Cardiac muscle cell (in vitro differentiated cells and primary cell): ENCODE results near the gene NLRP9. TPM values are rescaled to one million over a fixed set of nuclear protein-coding genes. Genes with fewer than 3 reads are reported as not detected.

Experiments
- DNase-seq, 2 donors: peaks; one replicate each; pipeline versions ENCODE4 v3.0.0 to v3.0.0-alpha.2; 2010 to 2017; ENCODE audit warnings: low read depth in 1 of 2, low spot score in 1 of 2
- H3K27ac ChIP-seq: fragments of 200-600 bp; sonication (generic); 2 replicates; pipeline ENCODE4 v1.5.1; 2016
- H3K27me3 ChIP-seq: fragments of 200-600 bp; sonication (generic); 2 replicates; pipeline ENCODE4 v1.6.0; 2016; ENCODE audit warnings: control low read depth
- H3K36me3 ChIP-seq: fragments of 200-600 bp; sonication (generic); 2 replicates; pipeline ENCODE4 v1.5.1; 2016; ENCODE audit warnings: control low read depth
- H3K4me1 ChIP-seq: fragments of 200-600 bp; sonication (generic); 2 replicates; pipeline ENCODE4 v1.8.1; 2017; ENCODE audit warnings: low read depth, mild to moderate bottlenecking, mixed run types
- H3K4me3 ChIP-seq: fragments of 200-600 bp; sonication (generic); 2 replicates; pipeline ENCODE4 v1.5.1; 2016; ENCODE audit warnings: mild to moderate bottlenecking
- H3K9me3 ChIP-seq: fragments of 200-600 bp; sonication (generic); 2 replicates; pipeline ENCODE4 v1.5.1; 2017; ENCODE audit warnings: low read depth, mild to moderate bottlenecking, control low read depth
- CTCF ChIP-seq: IDR thresholded peaks from 2 replicates; pipeline ENCODE4 v1.5.1; 2012; ENCODE audit warnings: low read depth, mild to moderate bottlenecking, low read length
- polyA plus RNA-seq: library from polyadenylated mRNA; unstranded; fragments of >200 nt; fragmentation: Nextera tagmentation; extraction: Ambion mirVana; gene quantifications from 2 replicates; pipeline ENCODE4 v1.2.1, GENCODE V29; 2016
- total RNA-seq: library from RNA; depleted of rRNA; stranded (reverse); fragments of >200 nt; gene quantifications from 2 replicates; pipeline ENCODE4 v1.2.3, GENCODE V29; 2016

The NLRP9 gene
- total and polyA plus RNA-seq, 2 experiments from 2014 or later: not detected

DNA sequence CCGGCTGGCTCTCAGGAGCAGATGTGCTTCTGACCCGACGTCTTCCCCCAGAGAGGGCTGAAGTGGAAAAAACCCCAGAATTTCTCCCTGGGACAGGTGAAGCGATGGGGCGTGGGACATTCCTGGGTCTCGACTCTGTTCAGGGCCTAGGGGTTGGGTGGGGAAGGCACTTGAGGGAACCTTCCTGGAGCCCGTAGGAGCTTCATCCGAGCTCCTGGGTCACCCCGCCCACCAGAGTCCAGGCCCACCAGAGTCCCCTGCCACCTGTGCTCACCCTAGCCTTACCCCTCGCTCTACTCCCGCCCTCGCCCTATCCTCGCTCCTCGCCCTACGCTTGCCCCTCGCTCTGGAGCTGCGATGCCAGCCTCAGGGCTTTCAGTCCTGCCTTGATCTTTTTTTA is 39.9 kb downstream of the NLRP9 start:
- DNase-seq: no peak
- TF ChIP-seq CTCF: no peak
- no peaks in the 10 kb centered on the region for H3K4me1 ChIP-seq
- no peak overlapping the region for H3K27ac ChIP-seq
- no peak overlapping the region for H3K4me3 ChIP-seq
- H3K36me3 ChIP-seq: peaks cover 4% of the 10 kb centered on the region
- H3K27me3 ChIP-seq: no peaks in the 10 kb centered on the region
- H3K9me3 ChIP-seq: no peaks in the 10 kb centered on the region

GRCh38 chr19:55697698-55698097 is 40.5 kb downstream of the NLRP9 start:
- peaks cover 4% of the 10 kb centered on the region for H3K36me3 ChIP-seq
- H3K9me3 ChIP-seq: no peaks in the 10 kb centered on the region
- H3K27ac ChIP-seq: no peak overlapping the region
- H3K4me1 ChIP-seq: no peaks in the 10 kb centered on the region
- H3K4me3 ChIP-seq: no peak overlapping the region
- no peak for DNase-seq
- TF ChIP-seq CTCF: no peak
- H3K27me3 ChIP-seq: no peaks in the 10 kb centered on the region

- no peak for TF ChIP-seq CTCF
- no peaks in the 10 kb centered on the region for H3K4me1 ChIP-seq
- no peaks in the 10 kb centered on the region for H3K9me3 ChIP-seq
- no peak overlapping the region for H3K4me3 ChIP-seq
- H3K36me3 ChIP-seq: peaks cover 4% of the 10 kb centered on the region
- DNase-seq: no peak
- H3K27me3 ChIP-seq: no peaks in the 10 kb centered on the region
- H3K27ac ChIP-seq: no peak overlapping the region
These were observed 41.1 kb downstream of the NLRP9 start for GRCh38 chr19:55697069-55697440.

DNA sequence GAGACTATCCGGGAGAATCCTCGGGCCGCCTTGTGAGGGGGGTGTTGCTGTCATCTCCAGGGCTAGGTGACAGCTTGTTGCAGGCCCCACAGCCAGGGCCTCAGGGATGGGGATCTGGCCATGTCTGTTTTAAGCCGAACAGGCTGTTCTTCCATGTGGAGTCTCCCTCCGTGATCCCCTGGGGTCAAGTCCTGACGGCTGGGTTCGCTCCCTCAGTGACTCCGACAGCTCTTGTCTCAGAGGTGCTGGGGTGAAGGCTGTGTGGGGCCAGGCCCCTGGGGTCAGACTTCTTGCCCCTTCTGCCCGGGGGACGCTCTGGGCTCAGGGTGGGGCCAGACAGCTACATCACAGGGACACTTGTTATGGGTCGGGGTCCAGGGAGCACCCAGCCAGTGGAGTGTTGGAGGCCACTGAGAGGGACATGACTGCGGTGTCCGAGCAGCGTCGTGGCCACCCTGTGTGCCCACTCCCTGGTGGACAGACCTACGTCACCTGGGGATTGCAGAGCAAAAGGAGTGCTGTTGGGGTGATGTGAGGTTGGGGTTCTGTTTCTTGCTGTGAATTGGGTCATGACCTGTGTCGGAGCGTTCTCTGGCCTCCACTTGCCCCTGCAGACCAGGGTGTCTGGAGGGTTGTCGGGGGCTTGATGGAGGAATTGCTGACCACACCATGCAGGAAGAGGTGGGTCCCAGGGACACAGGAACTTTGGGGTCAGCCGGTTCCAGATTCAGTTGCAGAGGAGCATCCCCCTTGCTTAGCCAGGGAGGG is 41.7 kb downstream of the NLRP9 start:
- Histone ChIP-seq H3K36me3 (peaks cover 4% of the 10 kb centered on the region), H3K27ac (no peak overlapping the region), H3K4me1 (no peaks in the 10 kb centered on the region), H3K4me3 (no peak overlapping the region), H3K9me3 (no peaks in the 10 kb centered on the region), H3K27me3 (no peaks in the 10 kb centered on the region)
- no peak for DNase-seq
- no peak for TF ChIP-seq CTCF

DNA sequence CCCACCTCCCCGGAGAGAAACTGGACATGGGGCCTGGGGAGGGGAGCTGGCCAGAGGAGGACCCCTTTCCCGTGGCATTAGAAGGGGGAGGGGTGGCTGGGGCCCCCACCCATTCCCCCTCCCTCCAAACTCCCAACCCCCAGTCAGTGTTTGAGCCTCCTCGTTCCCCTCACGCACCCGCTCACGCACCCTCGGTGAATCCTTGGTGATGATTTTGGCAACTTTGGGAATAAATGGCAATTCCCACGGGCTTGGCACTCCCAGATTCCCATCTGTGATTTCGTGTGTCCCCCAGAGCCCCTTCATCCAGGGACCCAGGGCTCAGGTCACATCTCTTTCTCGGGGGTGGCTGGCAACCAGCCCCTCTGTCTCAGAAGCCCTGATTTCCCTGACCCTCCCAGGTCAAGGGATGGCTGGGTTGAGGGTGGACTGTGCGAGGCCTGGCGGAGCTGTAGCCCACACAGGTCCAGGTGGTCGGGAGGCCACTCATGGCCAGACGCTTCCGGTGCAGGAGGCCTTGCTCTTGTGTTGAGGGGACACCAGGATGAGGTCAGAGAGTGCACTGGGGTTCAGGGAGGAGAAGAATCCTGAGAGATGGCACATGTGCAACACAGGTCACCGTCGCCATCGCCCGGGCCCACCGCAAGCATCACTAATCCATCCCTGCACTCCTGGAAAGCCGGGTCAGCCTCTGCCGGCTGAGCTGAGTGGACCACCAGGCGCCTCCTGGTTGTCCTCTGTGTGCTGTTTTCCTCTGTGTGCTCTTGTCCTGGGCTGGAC is 42.5 kb downstream of the NLRP9 start:
- Histone ChIP-seq H3K4me1 (no peaks in the 10 kb centered on the region), H3K27me3 (no peaks in the 10 kb centered on the region), H3K27ac (no peak overlapping the region), H3K9me3 (no peaks in the 10 kb centered on the region), H3K4me3 (no peak overlapping the region), H3K36me3 (peaks cover 4% of the 10 kb centered on the region)
- TF ChIP-seq CTCF: no peak
- DNase-seq: no peak
